Mucosa of gallbladder (tissue), 1 donor: ENCODE measurements around the gene FIBCD1. TPM values are rescaled to one million over a fixed set of nuclear protein-coding genes. Genes with fewer than 3 reads are reported as not detected.
A peak's percentile ranks its signal among the peaks of the same experiment; 100 is the strongest.

ENCODE experiments used
- DNase-seq: peaks from one replicate; pipeline ENCODE4 v3.0.0-alpha.2; 2020; ENCODE audit warnings: low spot score
- total RNA-seq: library from RNA; stranded (reverse); gene quantifications from one replicate; pipeline ENCODE4 v1.2.1, GENCODE V29; 2021
- donor health status: DM: no; HTN: no; CAD: no.

FIBCD1 gene
- total RNA-seq, 1 donor from 2014 or later, result 6.0 TPM

DNA sequence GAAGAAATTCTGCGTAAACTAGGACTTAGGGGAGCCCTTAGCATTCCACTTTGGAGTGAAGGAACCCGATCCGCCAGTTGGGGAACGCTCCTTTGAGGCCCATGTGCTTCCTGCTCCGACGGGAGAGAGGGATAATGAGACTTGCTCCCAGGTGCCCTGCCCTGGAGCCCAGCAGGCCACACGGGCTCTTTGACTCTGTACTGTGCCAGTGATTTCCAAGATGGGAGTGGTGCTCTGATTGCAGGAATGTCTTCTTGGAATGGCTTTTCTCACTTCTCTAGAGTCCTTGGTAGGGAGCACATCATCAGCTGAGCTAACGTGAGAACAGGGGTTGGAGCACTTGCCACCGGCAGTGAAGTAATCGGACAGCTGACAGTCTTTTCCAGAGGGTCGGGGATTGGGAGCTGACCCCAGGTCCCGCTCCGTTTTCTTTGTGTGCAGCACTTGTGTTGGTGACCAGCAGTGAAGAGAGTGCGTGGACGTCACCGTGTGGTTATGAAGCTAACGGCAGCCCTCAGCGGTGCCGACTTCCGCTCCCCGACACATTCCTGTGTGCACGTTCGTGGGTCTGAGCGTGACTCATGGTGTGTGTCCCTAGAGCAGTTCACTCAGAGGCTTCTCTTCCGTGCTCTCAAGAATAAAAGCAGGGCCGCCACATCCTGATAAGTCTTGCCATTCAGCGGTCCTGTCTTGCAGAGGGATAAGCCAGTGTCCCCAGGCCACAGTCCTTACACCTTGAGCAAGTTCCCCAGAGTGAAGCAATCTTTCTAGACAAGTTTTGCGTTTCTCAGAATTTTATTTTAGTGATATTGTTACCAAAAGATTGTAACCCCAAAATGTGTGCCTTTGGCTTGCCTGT lies 78.4 kb downstream of the FIBCD1 start:
- DNase-seq, result peak; percentile 71

DNA sequence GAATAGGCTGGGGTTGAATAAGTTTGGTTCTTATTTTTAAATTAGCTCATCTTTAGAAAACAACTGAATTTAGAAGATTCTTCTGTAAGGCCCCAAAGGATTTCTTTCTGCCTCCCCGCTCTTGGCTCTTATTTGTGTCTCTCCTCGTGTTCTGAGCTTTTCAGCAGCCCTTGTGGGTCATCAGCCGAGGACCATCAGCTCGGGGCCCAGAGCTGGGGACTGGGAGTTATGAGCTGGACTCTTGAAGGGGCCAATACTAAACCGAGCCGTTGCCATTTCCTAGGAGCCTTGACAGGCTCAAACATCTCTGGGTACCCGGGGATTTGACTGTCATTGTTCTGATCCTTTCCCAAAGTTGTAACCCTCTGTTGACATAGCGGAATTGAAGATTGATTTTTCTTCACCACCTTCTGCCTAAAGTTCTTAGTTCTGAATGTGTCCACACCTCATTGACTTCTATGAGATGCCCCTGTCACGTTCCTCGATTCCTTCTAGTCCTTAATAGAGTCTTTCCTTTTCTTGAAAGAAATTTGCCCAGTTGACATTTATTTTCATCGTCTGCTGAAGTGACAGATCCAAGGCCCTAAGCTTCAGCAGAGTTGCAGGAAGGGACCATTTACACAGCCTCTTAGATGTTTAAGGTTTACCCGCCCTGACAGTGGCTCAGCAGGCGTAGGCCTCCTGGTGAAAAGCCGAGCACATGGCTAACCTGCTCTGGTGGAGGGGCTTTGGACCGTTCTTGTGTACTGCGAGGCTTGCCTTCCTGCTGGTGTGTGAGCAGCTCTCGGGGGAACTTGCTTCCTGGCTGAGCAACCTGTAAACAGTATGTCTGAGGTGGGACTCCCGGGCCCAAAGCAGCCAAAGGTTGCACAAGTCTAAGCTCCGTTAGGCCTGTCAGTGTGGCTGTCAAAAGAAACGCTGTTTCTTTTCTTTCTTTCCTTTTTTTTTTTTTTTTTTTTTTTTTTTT lies 80.0 kb downstream of the FIBCD1 start:
- no peak for DNase-seq

- peak; percentile 37 for DNase-seq
Observed at GRCh38 chr9:130857864-130858738, 80.9 kb downstream of the FIBCD1 start.

- no peak for DNase-seq
Observed at GRCh38 chr9:130856474-130856873, 82.6 kb downstream of the FIBCD1 start.

GRCh38 chr9:130854835-130855234 lies 84.2 kb downstream of the FIBCD1 start:
- DNase-seq, result no peak

DNA sequence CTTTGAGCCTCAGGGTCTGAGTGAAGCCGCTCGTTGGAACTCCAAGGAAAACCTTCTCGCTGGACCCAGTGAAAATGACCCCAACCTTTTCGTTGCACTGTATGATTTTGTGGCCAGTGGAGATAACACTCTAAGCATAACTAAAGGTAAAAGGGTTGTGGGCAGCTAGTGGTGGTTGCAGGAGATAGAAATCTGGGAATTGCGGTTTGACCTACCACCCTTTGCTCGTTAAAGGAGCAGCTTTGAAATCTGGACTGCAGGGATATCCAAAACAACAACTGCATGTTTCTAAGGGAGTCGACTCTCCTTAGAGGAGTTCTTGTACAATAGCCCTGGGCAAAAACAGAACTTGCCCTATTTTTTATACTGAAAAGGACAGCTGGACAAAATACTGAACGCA lies 85.0 kb downstream of the FIBCD1 start:
- no peak for DNase-seq

DNA sequence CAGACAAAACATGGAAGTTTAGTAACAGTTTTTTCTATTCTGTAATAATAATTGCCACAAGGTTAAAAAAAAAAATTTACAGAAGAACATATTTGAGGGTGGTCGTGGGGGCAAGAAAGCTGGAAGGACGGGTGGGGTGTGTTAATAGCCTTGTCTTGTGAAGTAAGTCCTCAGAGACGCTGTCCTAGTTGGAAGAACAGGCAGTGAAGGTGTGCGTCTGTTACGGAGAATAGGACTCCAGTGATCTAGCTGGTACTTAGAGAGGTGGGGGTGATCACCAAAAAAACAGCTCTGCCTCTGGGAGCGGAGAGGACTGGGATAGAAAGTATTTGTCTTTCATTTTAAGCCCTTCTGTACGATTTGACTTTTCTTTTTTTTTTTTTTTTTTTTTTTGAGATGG lies 86.2 kb downstream of the FIBCD1 start:
- DNase-seq, result no peak

Other genes with a start within 250 kb of the FIBCD1 start
- 19.0 TPM for gene EXOSC2, start 245.5 kb downstream of the FIBCD1 start, total RNA-seq
- gene ABL1, start 104.0 kb downstream of the FIBCD1 start, total RNA-seq, result 85.9 TPM
- gene QRFP, start 42.4 kb downstream of the FIBCD1 start, total RNA-seq, result not detected
- 14.2 TPM for gene LAMC3, start 69.9 kb upstream of the FIBCD1 start, total RNA-seq
- gene AIF1L, start 157.3 kb upstream of the FIBCD1 start, total RNA-seq, result 7.0 TPM
- gene NUP214, start 186.3 kb upstream of the FIBCD1 start, total RNA-seq, result 52.1 TPM